OCI-LY1 (cell line): ENCODE data around the gene OSBPL5.

Source experiments
- EZH2 ChIP-seq: fragments of 200-600 bp; sonication (generic), shearing (Covaris generic); IDR thresholded peaks from 2 replicates; pipeline ENCODE4 v1.8.0; 2017; ENCODE audit warnings: borderline replicate concordance, mixed run types, mild to moderate bottlenecking, antibody characterized with exemption, low read length, moderate library complexity, mixed read lengths
- TF ChIP-seq, protein P1 (sequence below): fragments of 200-600 bp; sonication (generic), shearing (Covaris generic); IDR thresholded peaks from 2 replicates; pipeline ENCODE4 v1.5.1; 2017; ENCODE audit warnings: mild to moderate bottlenecking, antibody characterized with exemption, low read length, moderate library complexity, mixed read lengths

DNA sequence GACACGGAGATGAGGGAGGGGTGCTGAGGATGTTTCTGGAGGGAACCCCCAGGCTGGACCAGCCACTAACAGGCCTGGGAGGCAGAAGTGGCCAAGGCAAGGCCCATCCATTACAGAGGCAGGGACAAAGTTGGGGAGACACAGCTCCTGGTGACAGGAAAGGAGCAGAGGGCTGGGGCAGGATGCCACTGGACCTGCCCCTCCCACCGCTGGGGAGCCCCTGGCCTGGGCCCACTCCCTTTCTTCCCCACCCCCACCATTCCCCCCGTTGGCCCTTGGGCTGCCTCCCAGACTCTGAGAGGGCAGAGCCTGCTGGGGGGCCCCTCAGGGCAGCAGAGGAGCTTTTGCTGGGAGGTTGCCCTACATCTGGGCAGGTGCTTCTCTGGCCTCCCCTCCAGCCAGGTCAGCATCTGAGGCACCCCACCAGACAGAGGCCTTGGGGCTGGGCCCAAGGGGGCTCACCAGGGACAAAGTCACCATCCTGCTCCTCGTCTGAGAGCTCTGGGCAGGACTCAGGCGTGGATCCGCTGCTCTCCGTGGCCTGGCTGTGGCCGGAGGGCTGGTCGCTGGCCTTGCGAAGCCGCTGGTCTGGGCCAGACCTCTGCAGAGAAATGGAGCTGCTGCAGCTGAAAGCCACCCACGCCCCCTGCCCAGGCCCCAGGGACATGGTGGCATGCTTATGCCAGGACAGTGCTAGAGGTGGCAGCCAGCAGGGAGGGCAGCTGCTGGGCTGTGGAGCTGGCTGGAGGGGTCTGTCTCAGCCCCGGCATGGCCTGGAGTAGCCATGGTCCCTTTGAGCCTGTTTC, 74.8 kb downstream of the OSBPL5 start:
- TF ChIP-seq, protein P1, sequence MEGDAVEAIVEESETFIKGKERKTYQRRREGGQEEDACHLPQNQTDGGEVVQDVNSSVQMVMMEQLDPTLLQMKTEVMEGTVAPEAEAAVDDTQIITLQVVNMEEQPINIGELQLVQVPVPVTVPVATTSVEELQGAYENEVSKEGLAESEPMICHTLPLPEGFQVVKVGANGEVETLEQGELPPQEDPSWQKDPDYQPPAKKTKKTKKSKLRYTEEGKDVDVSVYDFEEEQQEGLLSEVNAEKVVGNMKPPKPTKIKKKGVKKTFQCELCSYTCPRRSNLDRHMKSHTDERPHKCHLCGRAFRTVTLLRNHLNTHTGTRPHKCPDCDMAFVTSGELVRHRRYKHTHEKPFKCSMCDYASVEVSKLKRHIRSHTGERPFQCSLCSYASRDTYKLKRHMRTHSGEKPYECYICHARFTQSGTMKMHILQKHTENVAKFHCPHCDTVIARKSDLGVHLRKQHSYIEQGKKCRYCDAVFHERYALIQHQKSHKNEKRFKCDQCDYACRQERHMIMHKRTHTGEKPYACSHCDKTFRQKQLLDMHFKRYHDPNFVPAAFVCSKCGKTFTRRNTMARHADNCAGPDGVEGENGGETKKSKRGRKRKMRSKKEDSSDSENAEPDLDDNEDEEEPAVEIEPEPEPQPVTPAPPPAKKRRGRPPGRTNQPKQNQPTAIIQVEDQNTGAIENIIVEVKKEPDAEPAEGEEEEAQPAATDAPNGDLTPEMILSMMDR = no peak
- TF ChIP-seq EZH2 = no peak
